GM12878 (cell line): ENCODE data around the gene SLA2.

Source experiments
- HDAC6 ChIP-seq: fragments of 200-600 bp; sonication (generic); IDR thresholded peaks from one replicate; pipeline ENCODE4 v1.8.0; 2017; ENCODE audit warnings: antibody characterized with exemption; ENCODE audit not compliant: unreplicated experiment
- NFXL1 ChIP-seq: fragments of 450-650 bp; IDR thresholded peaks from 2 replicates; pipeline ENCODE4 v1.6.1; 2017; ENCODE audit warnings: antibody characterized with exemption, mild to moderate bottlenecking, borderline replicate concordance
- POLR2AphosphoS5 ChIP-seq: IDR thresholded peaks from 2 replicates; pipeline ENCODE4 v1.6.1; 2011; ENCODE audit warnings: mild to moderate bottlenecking, low read length, inconsistent platforms
- RAD51 ChIP-seq: fragments of 450-650 bp; IDR thresholded peaks from 2 replicates; pipeline ENCODE4 v1.6.1; 2016; ENCODE audit warnings: moderate library complexity, mild to moderate bottlenecking, inconsistent platforms
- RCOR1 ChIP-seq: conservative IDR thresholded peaks from 2 replicates; pipeline ENCODE4 v1.6.1; 2012; ENCODE audit warnings: low read depth, low read length, improper control_type of control experiment
- TCF7 ChIP-seq: IDR thresholded peaks from 2 replicates; pipeline ENCODE4 v1.6.1; 2014; ENCODE audit warnings: antibody characterized with exemption, borderline replicate concordance
- YY1 ChIP-seq: IDR thresholded peaks from 2 replicates; pipeline ENCODE4 v1.6.1; 2011; ENCODE audit warnings: low read depth, mild to moderate bottlenecking, low read length
- ZNF384 ChIP-seq: IDR thresholded peaks from 2 replicates; pipeline ENCODE4 v1.6.1; 2012; ENCODE audit warnings: low read depth, mild to moderate bottlenecking, low read length, improper control_type of control experiment, borderline replicate concordance
- TF ChIP-seq, protein P1 (sequence below), 3 experiments: IDR thresholded peaks in 2 of 3; conservative IDR thresholded peaks in 1 of 3; 2 replicates each; pipeline ENCODE4 v1.5.1; 2011; ENCODE audit warnings: low read depth in 3 of 3, low read length in 3 of 3, mild to moderate bottlenecking in 3 of 3, control low read depth in 2 of 3, moderate library complexity in 2 of 3, inconsistent platforms in 1 of 3, mixed read lengths in 1 of 3; ENCODE audit not compliant: control insufficient read depth in 2 of 3, insufficient read depth in 1 of 3; ENCODE audit errors: extremely low read depth in 1 of 3
- TF ChIP-seq, protein P2 (sequence below): fragments of 450-650 bp; IDR thresholded peaks from 2 replicates; pipeline ENCODE4 v1.6.1; 2018; ENCODE audit warnings: mild to moderate bottlenecking, low read depth, moderate library complexity; ENCODE audit not compliant: partially characterized antibody
- TF ChIP-seq, protein P3 (sequence below): fragments of 450-650 bp; IDR thresholded peaks from 2 replicates; pipeline ENCODE4 v1.6.1; 2014; ENCODE audit warnings: mild to moderate bottlenecking
- TF ChIP-seq, protein P4 (sequence below): IDR thresholded peaks from 2 replicates; pipeline ENCODE4 v1.6.1; 2011; ENCODE audit warnings: low read depth, mild to moderate bottlenecking, low read length, moderate library complexity, borderline replicate concordance; ENCODE audit errors: extremely low read depth
- TF ChIP-seq, protein P5 (sequence below): IDR thresholded peaks from 2 replicates; pipeline ENCODE4 v1.6.1; 2012; ENCODE audit warnings: low read depth, low read length, improper control_type of control experiment

DNA sequence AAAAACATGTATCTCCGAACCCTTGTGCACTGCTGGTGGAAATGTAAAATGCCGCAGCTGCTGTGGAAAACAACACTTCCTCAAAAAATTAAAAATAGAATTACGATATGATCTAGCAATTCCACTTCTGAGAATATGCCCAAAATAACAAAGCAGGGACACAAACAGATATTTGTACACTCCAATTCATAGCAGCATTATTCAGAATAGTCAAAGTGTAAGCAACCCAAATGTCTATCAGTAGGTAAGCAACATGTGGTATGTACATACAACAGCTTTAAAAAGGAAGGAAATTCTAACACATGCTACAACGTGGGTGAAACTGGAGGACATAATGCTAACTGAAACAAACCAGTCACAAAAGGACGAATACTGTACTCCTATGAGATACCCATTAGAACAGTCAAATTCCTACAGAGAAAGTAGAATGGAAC, 46.1 kb downstream of the SLA2 start:
- TF ChIP-seq, protein P1, sequence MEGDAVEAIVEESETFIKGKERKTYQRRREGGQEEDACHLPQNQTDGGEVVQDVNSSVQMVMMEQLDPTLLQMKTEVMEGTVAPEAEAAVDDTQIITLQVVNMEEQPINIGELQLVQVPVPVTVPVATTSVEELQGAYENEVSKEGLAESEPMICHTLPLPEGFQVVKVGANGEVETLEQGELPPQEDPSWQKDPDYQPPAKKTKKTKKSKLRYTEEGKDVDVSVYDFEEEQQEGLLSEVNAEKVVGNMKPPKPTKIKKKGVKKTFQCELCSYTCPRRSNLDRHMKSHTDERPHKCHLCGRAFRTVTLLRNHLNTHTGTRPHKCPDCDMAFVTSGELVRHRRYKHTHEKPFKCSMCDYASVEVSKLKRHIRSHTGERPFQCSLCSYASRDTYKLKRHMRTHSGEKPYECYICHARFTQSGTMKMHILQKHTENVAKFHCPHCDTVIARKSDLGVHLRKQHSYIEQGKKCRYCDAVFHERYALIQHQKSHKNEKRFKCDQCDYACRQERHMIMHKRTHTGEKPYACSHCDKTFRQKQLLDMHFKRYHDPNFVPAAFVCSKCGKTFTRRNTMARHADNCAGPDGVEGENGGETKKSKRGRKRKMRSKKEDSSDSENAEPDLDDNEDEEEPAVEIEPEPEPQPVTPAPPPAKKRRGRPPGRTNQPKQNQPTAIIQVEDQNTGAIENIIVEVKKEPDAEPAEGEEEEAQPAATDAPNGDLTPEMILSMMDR (IDR thresholded peaks at IDR 0.05 in 2 of 3, conservative IDR thresholded peaks at IDR 0.05 in 1 of 3; ENCODE audit: control insufficient read depth in 2 of 3, extremely low read depth in 1 of 3, insufficient read depth in 1 of 3, low read depth in 3 of 3, low read length in 3 of 3): no peak
- no peak for TF ChIP-seq TCF7
- TF ChIP-seq, protein P2, sequence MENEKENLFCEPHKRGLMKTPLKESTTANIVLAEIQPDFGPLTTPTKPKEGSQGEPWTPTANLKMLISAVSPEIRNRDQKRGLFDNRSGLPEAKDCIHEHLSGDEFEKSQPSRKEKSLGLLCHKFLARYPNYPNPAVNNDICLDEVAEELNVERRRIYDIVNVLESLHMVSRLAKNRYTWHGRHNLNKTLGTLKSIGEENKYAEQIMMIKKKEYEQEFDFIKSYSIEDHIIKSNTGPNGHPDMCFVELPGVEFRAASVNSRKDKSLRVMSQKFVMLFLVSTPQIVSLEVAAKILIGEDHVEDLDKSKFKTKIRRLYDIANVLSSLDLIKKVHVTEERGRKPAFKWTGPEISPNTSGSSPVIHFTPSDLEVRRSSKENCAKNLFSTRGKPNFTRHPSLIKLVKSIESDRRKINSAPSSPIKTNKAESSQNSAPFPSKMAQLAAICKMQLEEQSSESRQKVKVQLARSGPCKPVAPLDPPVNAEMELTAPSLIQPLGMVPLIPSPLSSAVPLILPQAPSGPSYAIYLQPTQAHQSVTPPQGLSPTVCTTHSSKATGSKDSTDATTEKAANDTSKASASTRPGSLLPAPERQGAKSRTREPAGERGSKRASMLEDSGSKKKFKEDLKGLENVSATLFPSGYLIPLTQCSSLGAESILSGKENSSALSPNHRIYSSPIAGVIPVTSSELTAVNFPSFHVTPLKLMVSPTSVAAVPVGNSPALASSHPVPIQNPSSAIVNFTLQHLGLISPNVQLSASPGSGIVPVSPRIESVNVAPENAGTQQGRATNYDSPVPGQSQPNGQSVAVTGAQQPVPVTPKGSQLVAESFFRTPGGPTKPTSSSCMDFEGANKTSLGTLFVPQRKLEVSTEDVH: no peak
- TF ChIP-seq ZNF384: no peak
- TF ChIP-seq, protein P3, sequence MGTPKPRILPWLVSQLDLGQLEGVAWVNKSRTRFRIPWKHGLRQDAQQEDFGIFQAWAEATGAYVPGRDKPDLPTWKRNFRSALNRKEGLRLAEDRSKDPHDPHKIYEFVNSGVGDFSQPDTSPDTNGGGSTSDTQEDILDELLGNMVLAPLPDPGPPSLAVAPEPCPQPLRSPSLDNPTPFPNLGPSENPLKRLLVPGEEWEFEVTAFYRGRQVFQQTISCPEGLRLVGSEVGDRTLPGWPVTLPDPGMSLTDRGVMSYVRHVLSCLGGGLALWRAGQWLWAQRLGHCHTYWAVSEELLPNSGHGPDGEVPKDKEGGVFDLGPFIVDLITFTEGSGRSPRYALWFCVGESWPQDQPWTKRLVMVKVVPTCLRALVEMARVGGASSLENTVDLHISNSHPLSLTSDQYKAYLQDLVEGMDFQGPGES: no peak
- TF ChIP-seq RAD51: no peak; the same call in 1 of the 2 replicates
- TF ChIP-seq NFXL1: no peak
- no peak for TF ChIP-seq POLR2AphosphoS5
- TF ChIP-seq RCOR1: no peak
- TF ChIP-seq HDAC6: no peak
- TF ChIP-seq YY1: no peak
- TF ChIP-seq, protein P4, sequence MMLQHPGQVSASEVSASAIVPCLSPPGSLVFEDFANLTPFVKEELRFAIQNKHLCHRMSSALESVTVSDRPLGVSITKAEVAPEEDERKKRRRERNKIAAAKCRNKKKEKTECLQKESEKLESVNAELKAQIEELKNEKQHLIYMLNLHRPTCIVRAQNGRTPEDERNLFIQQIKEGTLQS: no peak
- TF ChIP-seq, protein P5, sequence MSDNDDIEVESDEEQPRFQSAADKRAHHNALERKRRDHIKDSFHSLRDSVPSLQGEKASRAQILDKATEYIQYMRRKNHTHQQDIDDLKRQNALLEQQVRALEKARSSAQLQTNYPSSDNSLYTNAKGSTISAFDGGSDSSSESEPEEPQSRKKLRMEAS: no peak
